CD4-positive, alpha-beta T cell treated with Interleukin-17A for 4 hours (primary cell): Measurements from ENCODE around the gene CSRP1.
"Not testable (repeated sequence)": the region's sequence is repeated elsewhere in the genome, so short reads cannot be mapped to it uniquely, and the experiment has no call there.

Experiments
- DNase-seq: peaks from one replicate; pipeline ENCODE4 v3.0.0-alpha.2; 2020; ENCODE audit warnings: mixed read lengths

CSRP1 gene

GRCh38 chr1:201473296-201473695, 33.6 kb downstream of the CSRP1 start:
- DNase-seq, result no peak

DNA sequence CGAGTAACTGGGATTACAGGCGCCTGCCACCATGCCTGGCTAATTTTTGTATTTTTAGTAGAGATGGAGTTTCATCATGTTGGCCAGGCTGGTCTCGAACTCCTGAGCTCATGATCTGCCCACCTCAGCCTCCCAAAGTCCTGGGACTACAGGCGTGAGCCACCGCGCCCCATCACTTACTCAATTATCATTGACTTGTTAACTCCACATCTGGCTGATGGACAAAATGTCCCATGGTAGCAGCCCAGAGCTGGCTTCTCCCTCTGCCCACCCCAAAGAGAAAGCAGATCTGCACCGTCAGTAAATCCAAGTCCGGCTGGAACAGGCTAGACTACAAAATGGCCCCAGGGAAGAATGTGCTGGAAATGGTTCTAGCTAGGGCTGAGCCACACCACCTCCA, 34.6 kb downstream of the CSRP1 start:
- not testable (repeated sequence) for DNase-seq

DNA sequence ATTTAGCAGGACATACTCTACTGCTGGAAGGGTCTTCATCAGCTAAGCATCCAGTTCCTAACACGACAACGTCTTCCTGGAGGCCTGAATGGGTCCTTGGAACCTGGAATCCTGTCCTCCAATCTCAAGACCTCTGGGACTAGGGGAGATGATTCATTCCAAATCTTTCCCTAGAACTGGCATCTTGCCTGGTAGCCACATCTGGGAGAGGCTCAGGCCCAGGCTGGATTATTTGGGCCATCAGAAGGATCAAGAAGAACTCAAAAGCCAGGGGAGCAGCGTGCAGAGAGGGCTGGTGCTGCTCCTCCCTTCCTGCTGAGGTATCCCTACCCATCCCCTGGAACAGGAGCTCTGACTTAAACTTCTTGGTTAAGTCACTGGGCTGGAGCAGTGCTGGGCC, 35.2 kb downstream of the CSRP1 start:
- no peak for DNase-seq

DNA sequence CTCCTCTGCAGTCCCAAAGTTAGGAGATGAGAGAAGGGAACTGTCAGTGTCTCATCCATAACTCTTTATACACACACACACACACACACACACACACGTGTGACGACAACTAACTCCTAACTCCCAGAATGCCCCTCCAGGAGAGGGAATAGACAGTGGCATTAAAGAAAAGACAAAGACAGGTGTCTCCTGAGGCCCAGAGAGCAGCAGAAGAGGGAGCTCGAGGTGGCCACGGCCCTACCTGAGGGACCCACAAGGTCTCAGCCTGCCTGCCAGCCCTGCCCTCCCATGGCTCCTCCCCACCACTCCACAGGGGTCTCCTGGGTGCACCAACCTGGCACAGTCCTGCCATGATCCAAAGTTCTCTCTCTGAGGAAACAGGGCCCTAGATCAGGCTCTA, 36.3 kb downstream of the CSRP1 start:
- DNase-seq, result no peak

DNA sequence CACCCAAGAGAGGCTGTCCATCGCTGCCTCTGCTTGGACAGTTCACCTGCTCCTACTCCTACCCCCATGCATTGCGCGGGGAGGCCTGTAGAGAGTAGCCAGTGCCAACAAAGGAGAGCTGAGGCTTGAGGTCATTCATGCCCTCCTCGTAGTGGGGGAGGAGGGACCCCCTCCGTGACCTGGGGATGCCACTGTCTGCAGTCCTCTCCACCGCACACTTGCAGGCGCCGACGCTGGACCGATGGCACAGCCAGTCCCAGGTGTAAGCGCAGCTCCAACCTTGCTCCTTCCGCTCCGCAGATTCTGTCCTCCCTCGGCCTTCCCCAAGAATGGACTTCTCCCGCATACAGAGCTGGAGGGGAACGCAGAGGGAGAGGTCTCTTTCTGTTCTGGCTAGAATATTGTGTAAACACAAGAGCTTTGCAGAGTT, 37.3 kb downstream of the CSRP1 start:
- DNase-seq, result no peak

GRCh38 chr1:201468844-201469644, 37.9 kb downstream of the CSRP1 start, which contains the start of gene PHLDA3:
PHLDA3 (minus strand) TSS chr1:201469188; CDS start chr1:201468786, 402 bp downstream.
- DNase-seq, result peak; percentile 36

- DNase-seq, result no peak
Observed at GRCh38 chr1:201468501-201468843, 38.5 kb downstream of the CSRP1 start.

DNA sequence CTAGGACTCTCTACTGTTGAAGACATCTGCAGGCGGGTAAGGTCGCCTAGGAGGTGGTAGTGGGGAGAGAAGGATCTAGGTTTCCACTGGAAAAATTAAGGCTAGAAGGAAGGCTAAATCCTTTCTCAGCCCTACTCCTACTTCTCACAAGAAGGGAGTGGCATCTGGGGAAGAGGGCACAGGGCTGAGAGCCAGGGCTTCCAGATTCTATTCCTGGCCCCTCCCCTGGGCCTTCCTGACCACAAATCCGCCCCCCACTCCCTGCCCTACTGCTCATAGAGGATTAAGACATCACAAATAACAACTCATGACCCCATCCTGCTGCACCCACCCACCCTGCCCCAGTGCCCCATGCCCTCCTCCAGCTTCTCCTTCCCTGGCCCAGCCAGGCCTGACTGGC, 40.4 kb downstream of the CSRP1 start:
- DNase-seq, result no peak

DNA sequence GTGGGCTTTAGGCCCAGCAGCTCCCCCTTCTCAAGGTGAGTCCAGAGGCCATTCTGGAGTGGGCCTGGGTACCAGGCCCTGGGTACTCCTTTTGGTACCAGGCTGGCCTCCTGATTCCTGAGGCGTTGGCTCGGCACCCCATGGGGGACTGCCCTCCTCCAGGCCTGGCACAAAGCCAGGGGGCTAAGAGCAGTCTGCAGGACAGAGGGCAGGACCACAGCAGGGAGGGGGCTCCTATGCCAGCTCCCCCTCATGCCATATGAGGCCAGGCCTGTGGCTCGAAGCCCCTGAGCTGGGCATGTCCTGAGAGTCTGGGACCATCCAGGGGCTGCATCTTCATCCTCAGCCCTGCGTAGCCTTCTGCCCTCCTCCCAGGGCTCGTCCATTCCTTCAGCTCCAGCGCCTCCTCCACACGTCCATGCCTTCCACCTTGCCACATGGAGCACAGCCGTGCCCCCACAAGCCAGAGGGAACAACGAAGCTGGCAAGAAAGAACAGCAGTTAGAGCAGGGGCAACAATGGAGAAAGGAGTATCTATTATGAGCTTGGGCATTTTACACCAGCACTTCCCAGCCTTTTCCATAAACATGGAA, 41.1 kb downstream of the CSRP1 start:
- DNase-seq, result no peak

DNA sequence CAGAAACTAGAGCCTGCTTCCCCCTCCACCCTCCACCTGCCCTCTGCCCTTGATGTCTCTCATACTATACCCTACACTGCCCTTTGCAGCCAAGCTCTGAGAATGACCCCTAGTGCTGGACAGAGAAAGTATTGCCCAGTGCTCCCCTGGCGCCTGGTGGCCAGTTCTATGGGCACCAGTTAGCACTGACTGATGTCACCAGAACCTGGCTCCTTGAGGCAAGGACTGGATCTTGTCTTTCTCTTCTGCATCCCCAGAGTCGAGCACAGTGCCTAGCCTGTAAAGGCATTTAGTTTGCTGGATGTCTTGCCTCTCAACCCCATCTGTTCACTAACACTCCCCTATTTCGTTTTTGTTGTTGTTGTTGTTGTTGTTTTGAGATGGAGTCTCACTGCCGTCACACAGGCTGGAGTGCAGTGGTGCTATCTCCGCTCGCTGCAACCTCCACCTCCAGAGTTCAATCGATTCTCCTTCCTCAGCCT, 43.8 kb downstream of the CSRP1 start:
- no peak for DNase-seq

DNA sequence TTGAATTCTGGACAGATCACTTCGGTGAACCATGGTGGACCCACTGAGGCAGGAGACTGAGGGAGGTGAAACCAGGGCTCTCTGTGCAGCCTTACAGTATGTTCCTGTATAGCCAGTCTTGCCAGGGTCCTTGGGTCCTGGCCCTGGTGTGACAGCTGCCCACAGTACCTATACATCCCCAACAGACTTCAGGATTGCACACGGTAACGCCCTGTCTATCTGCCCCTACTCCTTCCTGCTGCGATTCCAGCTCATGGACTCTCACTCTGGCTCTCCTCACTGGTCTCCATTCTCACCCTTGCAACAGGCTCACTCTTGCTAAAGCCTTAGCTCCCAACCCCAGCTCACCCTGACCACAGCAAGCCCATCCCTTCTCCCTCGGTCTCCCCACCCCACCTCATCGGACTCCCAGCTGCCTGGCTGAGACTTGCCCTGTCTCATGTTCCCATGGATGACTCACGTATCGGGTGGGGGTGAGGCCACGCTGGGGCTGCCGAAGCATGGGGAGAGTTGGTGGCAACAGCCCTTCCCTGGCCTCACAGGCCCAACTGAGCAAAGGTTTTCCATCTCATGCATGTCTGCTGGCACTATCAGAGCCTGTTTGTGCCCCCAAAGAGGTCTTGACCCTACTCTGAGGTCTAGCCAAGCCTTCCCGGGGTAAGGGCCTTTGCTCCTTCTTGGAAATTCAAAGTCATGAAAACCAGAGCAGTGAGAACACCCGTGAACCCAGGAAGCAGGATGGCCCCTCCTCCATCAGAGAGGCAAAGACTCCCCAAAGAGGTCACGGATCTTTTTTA, 45.1 kb downstream of the CSRP1 start:
- no peak for DNase-seq

GRCh38 chr1:201460814-201461644, 45.9 kb downstream of the CSRP1 start:
- DNase-seq, result no peak

DNA sequence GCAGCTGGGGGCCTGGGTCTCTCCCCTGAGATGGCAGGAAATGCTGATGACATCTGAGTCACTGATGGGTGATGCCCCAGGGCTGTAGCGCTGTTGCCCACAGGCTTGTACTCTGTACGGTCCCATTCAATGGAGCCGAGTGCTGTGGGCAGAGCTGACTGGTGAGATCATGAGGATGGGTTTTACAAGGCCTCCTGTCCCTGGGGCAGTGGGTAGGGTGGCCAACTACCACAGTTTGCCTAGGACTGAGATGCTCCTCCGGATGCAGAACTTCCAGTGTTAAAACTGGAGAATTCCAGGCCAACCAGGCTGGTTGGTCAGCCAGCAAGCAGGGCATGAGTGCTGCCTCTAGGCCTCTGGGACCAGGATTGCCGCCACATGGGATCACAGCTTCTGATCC, 47.1 kb downstream of the CSRP1 start:
- no peak for DNase-seq

GRCh38 chr1:201459052-201459451, 47.9 kb downstream of the CSRP1 start:
- no peak for DNase-seq

- no peak for DNase-seq
Observed at GRCh38 chr1:201457508-201457960, 49.4 kb downstream of the CSRP1 start.

DNA sequence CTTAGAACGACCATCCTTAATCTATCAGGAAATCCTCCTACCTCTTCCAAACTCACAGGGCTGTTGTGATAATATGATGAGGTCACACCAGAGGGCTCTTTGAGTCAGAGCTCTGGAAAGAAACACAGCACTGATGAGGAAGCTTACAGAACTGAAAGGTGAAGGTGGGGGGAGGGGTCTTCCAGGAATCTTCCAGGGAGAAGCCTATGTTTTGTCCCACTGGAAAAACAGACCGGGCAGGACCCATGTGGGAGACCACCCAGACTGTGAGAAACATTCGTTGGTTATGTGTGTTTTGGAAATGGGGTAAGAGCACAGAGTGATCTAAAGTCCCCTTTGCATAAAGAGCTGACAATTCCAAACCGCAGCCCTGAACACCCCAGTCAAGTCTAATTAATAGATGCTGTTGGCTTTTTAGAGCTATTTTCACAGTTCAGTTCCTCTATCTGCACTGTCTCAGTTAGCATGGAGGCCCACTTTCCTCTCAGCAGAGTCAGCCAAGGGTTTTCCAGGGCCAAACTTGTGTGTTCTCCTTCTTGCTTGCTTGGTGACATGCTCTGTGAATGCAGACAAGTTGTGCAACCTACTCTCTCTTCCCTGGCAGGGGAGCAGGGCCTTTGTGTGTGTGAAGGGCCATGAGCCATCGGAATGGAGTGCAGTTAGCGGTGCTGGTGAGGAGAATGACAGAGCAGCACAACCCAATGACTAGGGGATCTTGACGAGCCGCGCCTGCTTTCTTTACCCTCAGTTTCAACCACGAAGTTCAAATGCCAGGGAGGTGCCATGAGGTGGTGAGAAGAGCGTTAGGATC, 50.2 kb downstream of the CSRP1 start:
- no peak for DNase-seq

DNA sequence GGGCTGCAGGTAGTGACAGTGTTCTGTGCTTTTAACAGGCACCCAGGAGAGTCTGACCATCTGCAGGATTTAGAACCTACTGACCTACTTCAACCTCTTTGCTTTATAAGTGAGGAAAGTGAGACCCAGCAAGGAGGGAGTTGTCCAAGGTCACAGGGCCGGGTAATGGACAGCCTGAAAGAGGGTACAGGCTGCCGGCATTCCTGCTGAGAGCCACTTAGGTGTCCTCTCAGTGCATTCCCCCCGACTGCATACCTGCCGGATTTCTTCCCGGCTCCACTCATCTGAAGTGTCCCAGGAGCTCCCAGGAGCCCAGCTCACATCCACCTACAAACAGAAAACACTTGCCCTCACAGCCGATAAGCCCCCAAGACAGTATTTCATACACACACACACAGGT, 51.8 kb downstream of the CSRP1 start:
- DNase-seq, result no peak

DNA sequence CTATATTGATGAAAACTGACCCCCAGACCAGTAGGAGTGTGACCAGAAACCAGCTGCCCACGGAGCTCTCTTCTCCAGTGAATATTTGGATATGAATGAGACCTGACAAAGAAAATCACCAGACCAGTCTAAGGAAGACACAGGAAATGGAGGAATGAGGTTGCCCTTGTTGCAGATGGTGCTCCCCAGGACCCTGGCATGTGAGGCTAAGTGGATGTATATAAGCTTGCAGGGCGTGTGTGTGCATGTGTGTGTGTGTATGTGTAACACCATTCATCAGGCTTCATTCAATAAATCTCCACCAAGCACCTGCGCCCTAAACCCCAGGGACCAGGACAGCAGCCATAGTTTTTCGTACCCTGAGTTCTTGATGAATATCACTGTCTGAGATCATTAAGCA, 52.3 kb downstream of the CSRP1 start:
- no peak for DNase-seq

GRCh38 chr1:201452866-201453265, 54.1 kb downstream of the CSRP1 start:
- no peak for DNase-seq

GRCh38 chr1:201450721-201451291, 56.1 kb downstream of the CSRP1 start:
- no peak for DNase-seq

- no peak for DNase-seq
Observed at GRCh38 chr1:201448990-201449389, 57.9 kb downstream of the CSRP1 start.
